GM12878 (cell line): Measurements from ENCODE around the gene YRDC. TPM values are rescaled to one million over a fixed set of nuclear protein-coding genes. Genes with fewer than 3 reads are reported as not detected.

Experiments used
- ATAC-seq: fragments of 200-7000 bp; cut with Tn5 transposase; 3 replicates; pipeline ENCODE4 v1.9.1; 2020; ENCODE audit warnings: mild to moderate bottlenecking, moderate library complexity
- BruUV-seq: library from RNA; stranded (reverse); fragments of 400-500 nt; replicated peaks from 2 replicates; lab custom pipeline; 2021; lab: Mats Ljungman, UMichigan
- CTCF ChIA-PET: fragments of 300-600 bp; sonication (Branson Sonifier 250); formaldehyde crosslinking; extraction: SDS; loops from one replicate; lab custom pipeline; 2021; ENCODE audit warnings: inconsistent platforms; lab: Yijun Ruan, JAX
- POLR2A ChIA-PET: fragments of 350-600 bp; formaldehyde crosslinking; extraction: SDS; loops from one replicate; lab custom pipeline; 2021; ENCODE audit warnings: inconsistent platforms; lab: Charles Lee
- RAD21 ChIA-PET: fragments of 300-600 bp; sonication (Branson Sonifier 250); formaldehyde crosslinking; loops from one replicate; lab custom pipeline; 2023; ENCODE audit warnings: antibody characterized with exemption; ENCODE audit not compliant: unreplicated experiment; lab: Charles Lee
- SMC1A ChIA-PET: fragments of 300-600 bp; sonication (Branson Sonifier 250); formaldehyde crosslinking; loops from one replicate; lab custom pipeline; 2023; ENCODE audit not compliant: unreplicated experiment, uncharacterized antibody; lab: Charles Lee
- DNase-seq: peaks from one replicate; pipeline ENCODE4 v3.0.0-alpha.2; 2011; ENCODE audit warnings: low read depth, low spot score
- FAIRE-seq: peaks from 3 replicates; lab custom pipeline; 2011; peaks lifted over from hg19 to GRCh38; lab: Jason Lieb, UNC
- H2AFZ ChIP-seq: 2 replicates; pipeline ENCODE4 v1.6.0; 2011; ENCODE audit warnings: low read depth, low read length, control low read depth; ENCODE audit not compliant: control insufficient read depth
- H3K27ac ChIP-seq: 2 replicates; pipeline ENCODE4 v1.5.1; 2011; ENCODE audit warnings: control low read depth; ENCODE audit not compliant: control insufficient read depth, insufficient read depth
- H3K27me3 ChIP-seq, 2 experiments: replicated peaks in 1 of 2; 2 replicates each; pipeline versions ENCODE4 v1.6.0 to v1.6.1; 2011; ENCODE audit warnings: low read length in 1 of 2; ENCODE audit not compliant: control insufficient read depth in 2 of 2, insufficient read depth in 2 of 2
- H3K36me3 ChIP-seq, 2 experiments: 2 replicates each; pipeline ENCODE4 v1.5.1; 2011; ENCODE audit warnings: low read length in 1 of 2; ENCODE audit not compliant: control insufficient read depth in 2 of 2, insufficient read depth in 2 of 2
- H3K4me1 ChIP-seq: 2 replicates; pipeline ENCODE4 v1.6.1; 2011; ENCODE audit warnings: mild to moderate bottlenecking, low read length, moderate library complexity, mixed read lengths; ENCODE audit not compliant: control insufficient read depth, insufficient read depth
- H3K4me2 ChIP-seq: 2 replicates; pipeline ENCODE4 v1.6.0; 2011; ENCODE audit warnings: control low read depth; ENCODE audit not compliant: control insufficient read depth, insufficient read depth
- H3K4me3 ChIP-seq: fragments of 200-600 bp; sonication (generic); 2 replicates; pipeline ENCODE4 v1.5.1; 2016
- H3K79me2 ChIP-seq: 2 replicates; pipeline ENCODE4 v1.6.0; 2011; ENCODE audit warnings: low read length; ENCODE audit not compliant: control insufficient read depth, insufficient read depth
- H3K9ac ChIP-seq: 2 replicates; pipeline ENCODE4 v1.8.0; 2011; ENCODE audit warnings: low read length, control low read depth, mixed read lengths; ENCODE audit not compliant: control insufficient read depth, insufficient read depth
- H3K9me3 ChIP-seq: replicated peaks from 3 replicates; pipeline ENCODE4 v1.5.1; 2011; ENCODE audit warnings: mild to moderate bottlenecking, low read length; ENCODE audit not compliant: control insufficient read depth, insufficient read depth
- H4K20me1 ChIP-seq: 2 replicates; pipeline ENCODE4 v1.6.0; 2011; ENCODE audit not compliant: control insufficient read depth, insufficient read depth
- CREM ChIP-seq: IDR thresholded peaks from 2 replicates; pipeline ENCODE4 v1.6.1; 2014; ENCODE audit warnings: antibody characterized with exemption, low read depth
- EP300 ChIP-seq, 2 experiments: fragments of 150-350 bp in 1 of 2; IDR thresholded peaks; 2 replicates each; pipeline ENCODE4 v1.6.1; 2011 to 2012; ENCODE audit warnings: low read depth in 2 of 2, low read length in 2 of 2, borderline replicate concordance in 1 of 2, improper control_type of control experiment in 1 of 2, inconsistent platforms in 1 of 2; ENCODE audit not compliant: control insufficient read depth in 1 of 2
- EZH2 ChIP-seq: IDR thresholded peaks from 2 replicates; pipeline ENCODE4 v1.6.1; 2012; ENCODE audit warnings: low read depth, mild to moderate bottlenecking, control low read depth, inconsistent platforms, low read length, borderline replicate concordance; ENCODE audit not compliant: control insufficient read depth
- IKZF2 ChIP-seq, 2 experiments: fragments of 450-650 bp; IDR thresholded peaks; 2 replicates each; pipeline ENCODE4 v1.6.1; 2017; ENCODE audit warnings: mild to moderate bottlenecking in 2 of 2, moderate library complexity in 2 of 2
- MTA2 ChIP-seq: fragments of 450-650 bp; IDR thresholded peaks from 2 replicates; pipeline ENCODE4 v1.6.1; 2016; ENCODE audit warnings: low read depth, mild to moderate bottlenecking, moderate library complexity
- POLR2AphosphoS5 ChIP-seq: IDR thresholded peaks from 2 replicates; pipeline ENCODE4 v1.6.1; 2011; ENCODE audit warnings: mild to moderate bottlenecking, low read length, inconsistent platforms
- RELA ChIP-seq: fragments of 450-650 bp; IDR thresholded peaks from 2 replicates; pipeline ENCODE4 v1.8.0; 2014; ENCODE audit warnings: borderline replicate concordance; ENCODE audit not compliant: partially characterized antibody
- ZZZ3 ChIP-seq: IDR thresholded peaks from 2 replicates; pipeline ENCODE4 v1.6.1; 2011; ENCODE audit warnings: low read depth; ENCODE audit not compliant: control insufficient read depth, insufficient read length
- WGBS: methylation state at CpG from one replicate; pipeline ENCODE4 v1.1.6; 2016; ENCODE audit warnings: low lambda C conversion rate; ENCODE audit not compliant: insufficient replicate concordance, insufficient coverage; ENCODE audit errors: missing lambda C conversion rate; 5-methylcytosine and 5-hydroxymethylcytosine counted together
- in situ Hi-C: fragments of 300-500 bp; cut with MboI; formaldehyde crosslinking; loops from 9 replicates; pipeline ENCODE4 v1.14.3; 2018; ENCODE audit warnings: mixed read lengths
- intact Hi-C: fragments of 100-400 bp; cut with micrococcal nuclease; formaldehyde crosslinking; loops from one replicate; pipeline ENCODE4 v1.14.2; 2022; ENCODE audit not compliant: unreplicated experiment
- polyA plus RNA-seq, 11 experiments: library from polyadenylated mRNA; depleted of rRNA in 4 of 11; unstranded in 6 of 11; stranded (reverse) in 5 of 11; fragments of >200 nt; fragmentation: Nextera tagmentation in 4 of 11; fragmentation: Illumina TruSeq in 1 of 11; extraction: Ambion mirVana in 4 of 11; extraction: Trizol in 1 of 11; gene quantifications; 1 replicate in 1 of 11; 2 replicates in 10 of 11; pipeline versions ENCODE4 v1.2.1 to v1.2.3, GENCODE V29; 2011 to 2016; ENCODE audit warnings: inconsistent platforms in 2 of 11, missing spikeins in 2 of 11, low read depth in 1 of 11
- total RNA-seq, 4 experiments: library from RNA; depleted of rRNA in 3 of 4; stranded (reverse); fragments of >200 nt in 3 of 4; fragmentation: Illumina TruSeq in 1 of 4; extraction: Trizol in 1 of 4; gene quantifications; 2 replicates each; pipeline versions ENCODE4 v1.2.1 to v1.2.3, GENCODE V29; 2013 to 2021
- TF ChIP-seq, protein P1 (sequence below): fragments of 450-650 bp; IDR thresholded peaks from 2 replicates; pipeline ENCODE4 v1.6.1; 2014; ENCODE audit warnings: mild to moderate bottlenecking
- TF ChIP-seq, protein P2 (sequence below): IDR thresholded peaks from 2 replicates; pipeline ENCODE4 v1.6.1; 2011; ENCODE audit warnings: borderline replicate concordance, low read depth, mild to moderate bottlenecking, moderate library complexity, mixed read lengths, low read length; ENCODE audit not compliant: insufficient read depth; ENCODE audit errors: extremely low read length

Gene YRDC
- total and polyA plus RNA-seq, 10 of the 15 experiments (the other 5 are each of a cell fraction or from before 2014, with no cell fraction given) = 2.9 to 36.2 (median 19.3) TPM

DNA sequence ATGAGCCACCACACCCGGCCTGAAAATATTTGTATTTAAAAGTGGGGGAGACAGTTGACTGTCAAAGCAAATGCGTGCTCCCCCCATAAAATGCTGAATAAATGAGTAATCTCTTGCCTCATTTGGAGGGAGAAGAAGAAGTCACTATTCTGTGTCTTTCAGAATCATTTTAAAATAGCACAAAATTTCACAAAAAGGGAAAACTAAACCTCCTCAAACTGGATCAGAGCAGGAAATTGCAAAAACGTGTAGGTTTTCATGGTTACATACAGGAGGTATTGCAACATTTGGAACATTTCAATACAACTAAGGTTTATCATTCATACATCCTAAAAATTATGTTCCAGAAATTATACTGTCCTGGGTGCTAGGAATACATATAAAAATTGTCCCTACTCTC lies 37.8 kb upstream of the YRDC start:
- ChIA-PET POLR2A (interaction anchor here (0.7 to 1.7 kb wide), 3 partner anchors 9 to 585 kb away, joined by 6 to 12 read pairs (median 6); no protein-coding TSS in a partner anchor), SMC1A (interaction anchor here (0.9 to 2.4 kb wide), 2 partner anchors 10 to 182 kb away, joined by 3 to 11 read pairs; no protein-coding TSS in a partner anchor), RAD21 (interaction anchor here (1.0 kb wide), 1 partner anchor 154 kb away, joined by 3 read pairs; the partner anchor contains the start of gene CDCA8), CTCF (interaction anchor here (0.8 to 2.7 kb wide), 3 partner anchors 14 to 157 kb away, joined by 3 to 23 read pairs (median 4); partner anchors contain the start of gene MTF1)
- TF ChIP-seq, protein P1, sequence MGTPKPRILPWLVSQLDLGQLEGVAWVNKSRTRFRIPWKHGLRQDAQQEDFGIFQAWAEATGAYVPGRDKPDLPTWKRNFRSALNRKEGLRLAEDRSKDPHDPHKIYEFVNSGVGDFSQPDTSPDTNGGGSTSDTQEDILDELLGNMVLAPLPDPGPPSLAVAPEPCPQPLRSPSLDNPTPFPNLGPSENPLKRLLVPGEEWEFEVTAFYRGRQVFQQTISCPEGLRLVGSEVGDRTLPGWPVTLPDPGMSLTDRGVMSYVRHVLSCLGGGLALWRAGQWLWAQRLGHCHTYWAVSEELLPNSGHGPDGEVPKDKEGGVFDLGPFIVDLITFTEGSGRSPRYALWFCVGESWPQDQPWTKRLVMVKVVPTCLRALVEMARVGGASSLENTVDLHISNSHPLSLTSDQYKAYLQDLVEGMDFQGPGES = no peak
- TF ChIP-seq RELA = no peak
- no peak for TF ChIP-seq IKZF2 (IDR thresholded peaks at IDR 0.05)
- TF ChIP-seq CREM = no peak
- TF ChIP-seq POLR2AphosphoS5 = no peak
- no peak for TF ChIP-seq MTA2
- TF ChIP-seq EZH2 = no peak
- TF ChIP-seq, protein P2, sequence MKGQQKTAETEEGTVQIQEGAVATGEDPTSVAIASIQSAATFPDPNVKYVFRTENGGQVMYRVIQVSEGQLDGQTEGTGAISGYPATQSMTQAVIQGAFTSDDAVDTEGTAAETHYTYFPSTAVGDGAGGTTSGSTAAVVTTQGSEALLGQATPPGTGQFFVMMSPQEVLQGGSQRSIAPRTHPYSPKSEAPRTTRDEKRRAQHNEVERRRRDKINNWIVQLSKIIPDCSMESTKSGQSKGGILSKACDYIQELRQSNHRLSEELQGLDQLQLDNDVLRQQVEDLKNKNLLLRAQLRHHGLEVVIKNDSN = no peak
- no peak for TF ChIP-seq ZZZ3
- no peak for TF ChIP-seq EP300 (IDR thresholded peaks at IDR 0.05; ENCODE audit: borderline replicate concordance in 1 of 2, control insufficient read depth in 1 of 2, low read depth in 2 of 2, low read length in 2 of 2)
- Histone ChIP-seq H3K4me1 (peaks cover 7% of the 10 kb centered on the region), H4K20me1 (no peaks in the 10 kb centered on the region), H2AFZ (no peak overlapping the region), H3K36me3 (peaks cover 6 to 8% of the 10 kb centered on the region in 2 experiments; a peak in 3 of 4 replicates), H3K27me3 (no peaks in the 10 kb centered on the region), H3K27ac (peak overlapping the region; percentile 59), H3K9ac (no peak overlapping the region), H3K9me3 (no peaks in the 10 kb centered on the region), H3K4me2 (no peak overlapping the region), H3K4me3 (no peak overlapping the region), H3K79me2 (peaks cover 48% of the 10 kb centered on the region)
- 0% methylated on average over 3 of the region's 3 CpGs for WGBS
- ATAC-seq (no peak), FAIRE-seq (no peak), DNase-seq (no peak)
- in situ Hi-C loops = no loop called here
- intact Hi-C loops = no loop called here
- BruUV-seq = no TSS peak
